ENCODE measurements around the gene FAF1. TPM values are rescaled to one million over a fixed set of nuclear protein-coding genes. Genes with fewer than 3 reads are reported as not detected.
A peak's percentile ranks its signal among the peaks of the same experiment; 100 is the strongest.

Gene FAF1
- total RNA-seq, 1 experiment from 2014 or later: 14.7 TPM

GRCh38 chr1:50538476-50538875, 421.6 kb downstream of the FAF1 start:
- intact Hi-C loops (cut with micrococcal nuclease): no loop called here
- Histone ChIP-seq H3K9me3 (ENCODE audit: low read length) (no peaks in the 10 kb centered on the region), H4K20me1 (ENCODE audit: low read length) (no peaks in the 10 kb centered on the region), H3K9ac (ENCODE audit: low read length) (no peak overlapping the region), H3K36me3 (ENCODE audit: low read depth, low read length) (no peaks in the 10 kb centered on the region), H3K27ac (ENCODE audit: low read length) (no peak overlapping the region), H3K4me1 (ENCODE audit: insufficient read depth, low read length) (no peaks in the 10 kb centered on the region), H3F3A (ENCODE audit: low read length, unreplicated experiment) (no peaks in the 10 kb centered on the region), H3K27me3 (ENCODE audit: low read length) (no peaks in the 10 kb centered on the region), H2AFZ (ENCODE audit: low read length) (no peak overlapping the region), H3K4me2 (ENCODE audit: low read length) (no peak overlapping the region), H3K4me3 (ENCODE audit: low read length) (no peak overlapping the region), H3K9me2 (replicated peaks; ENCODE audit: low read length) (no peaks in the 10 kb centered on the region), H3K79me2 (ENCODE audit: low read length) (no peaks in the 10 kb centered on the region)
- ChIA-PET CTCF (no interaction called here), POLR2A (ENCODE audit: unreplicated experiment) (no interaction called here)
- no TSS peak for BruUV-seq (replicated peaks)
- TF ChIP-seq EZH2phosphoT487 (IDR thresholded peaks at IDR 0.05; ENCODE audit: borderline replicate concordance, low read length) (no peak), CTCF (conservative IDR thresholded peaks at IDR 0.05; ENCODE audit: low read depth, low read length) (no peak), EZH2 (IDR thresholded peaks at IDR 0.05; ENCODE audit: low read length, unreplicated experiment) (no peak)
- DNase-seq (no peak), ATAC-seq (no peak)

- H3K79me2 ChIP-seq (ENCODE audit: low read length): no peaks in the 10 kb centered on the region
- H3K9ac ChIP-seq (ENCODE audit: low read length): no peak overlapping the region
- H3K4me3 ChIP-seq (ENCODE audit: low read length): no peak overlapping the region
- H3K9me2 ChIP-seq (replicated peaks; ENCODE audit: low read length): no peaks in the 10 kb centered on the region
- no peaks in the 10 kb centered on the region for H3K9me3 ChIP-seq (ENCODE audit: low read length)
- no peaks in the 10 kb centered on the region for H3F3A ChIP-seq (ENCODE audit: low read length, unreplicated experiment)
- BruUV-seq (replicated peaks): no TSS peak
- no peaks in the 10 kb centered on the region for H4K20me1 ChIP-seq (ENCODE audit: low read length)
- intact Hi-C loops (cut with micrococcal nuclease): no loop called here
- ChIA-PET POLR2A (ENCODE audit: unreplicated experiment) (no interaction called here), CTCF (no interaction called here)
- no peaks in the 10 kb centered on the region for H3K36me3 ChIP-seq (ENCODE audit: low read depth, low read length)
- TF ChIP-seq CTCF (conservative IDR thresholded peaks at IDR 0.05; ENCODE audit: low read depth, low read length) (no peak), EZH2 (IDR thresholded peaks at IDR 0.05; ENCODE audit: low read length, unreplicated experiment) (no peak), EZH2phosphoT487 (IDR thresholded peaks at IDR 0.05; ENCODE audit: borderline replicate concordance, low read length) (no peak)
- no peak overlapping the region for H3K27ac ChIP-seq (ENCODE audit: low read length)
- H3K4me2 ChIP-seq (ENCODE audit: low read length): no peak overlapping the region
- DNase-seq (no peak), ATAC-seq (peak; percentile 57)
- H2AFZ ChIP-seq (ENCODE audit: low read length): no peak overlapping the region
- no peaks in the 10 kb centered on the region for H3K4me1 ChIP-seq (ENCODE audit: insufficient read depth, low read length)
- no peaks in the 10 kb centered on the region for H3K27me3 ChIP-seq (ENCODE audit: low read length)
Observed at GRCh38 chr1:50531601-50532000, 428.5 kb downstream of the FAF1 start.

- no peak overlapping the region for H2AFZ ChIP-seq (ENCODE audit: low read length)
- no peak overlapping the region for H3K9ac ChIP-seq (ENCODE audit: low read length)
- H3K27me3 ChIP-seq (ENCODE audit: low read length): no peaks in the 10 kb centered on the region
- no peaks in the 10 kb centered on the region for H3F3A ChIP-seq (ENCODE audit: low read length, unreplicated experiment)
- H3K9me2 ChIP-seq (replicated peaks; ENCODE audit: low read length): no peaks in the 10 kb centered on the region
- H3K4me2 ChIP-seq (ENCODE audit: low read length): no peak overlapping the region
- intact Hi-C loops (cut with micrococcal nuclease): no loop called here
- TF ChIP-seq EZH2phosphoT487 (IDR thresholded peaks at IDR 0.05; ENCODE audit: borderline replicate concordance, low read length) (no peak), EZH2 (IDR thresholded peaks at IDR 0.05; ENCODE audit: low read length, unreplicated experiment) (no peak)
- POLR2A ChIA-PET (ENCODE audit: unreplicated experiment): no interaction called here
- no peak for DNase-seq
- no peaks in the 10 kb centered on the region for H4K20me1 ChIP-seq (ENCODE audit: low read length)
- ATAC-seq: no peak
- BruUV-seq (replicated peaks): no TSS peak
- no peak overlapping the region for H3K27ac ChIP-seq (ENCODE audit: low read length)
- H3K4me1 ChIP-seq (ENCODE audit: insufficient read depth, low read length): no peaks in the 10 kb centered on the region
- no peak overlapping the region for H3K4me3 ChIP-seq (ENCODE audit: low read length)
- CTCF ChIA-PET: no interaction called here
- H3K9me3 ChIP-seq (ENCODE audit: low read length): no peaks in the 10 kb centered on the region
- H3K36me3 ChIP-seq (ENCODE audit: low read depth, low read length): no peaks in the 10 kb centered on the region
- no peaks in the 10 kb centered on the region for H3K79me2 ChIP-seq (ENCODE audit: low read length)
Observed at GRCh38 chr1:50531027-50531426, 429.0 kb downstream of the FAF1 start.

Data from PC-3 (cell line).